AG09319 (cell line): ENCODE measurements around the gene ATG101.

Experiments used
- DNase-seq: peaks from one replicate; pipeline ENCODE4 v3.0.0-alpha.2; 2010; ENCODE audit warnings: low read depth; ENCODE audit errors: extremely low read depth
- TF ChIP-seq, protein P1 (sequence below): IDR thresholded peaks from 2 replicates; pipeline ENCODE4 v1.5.1; 2011; ENCODE audit warnings: low read depth, mild to moderate bottlenecking, inconsistent platforms, low read length, moderate library complexity

The ATG101 gene

GRCh38 chr12:52050758-52051541, 18.8 kb upstream of the ATG101 start, which contains the start of gene NR4A1:
Gene NR4A1, plus strand, starts transcription at chr12:52051442. Its CDS starts 2,887 bp downstream, at chr12:52054329.
- TF ChIP-seq, protein P1, sequence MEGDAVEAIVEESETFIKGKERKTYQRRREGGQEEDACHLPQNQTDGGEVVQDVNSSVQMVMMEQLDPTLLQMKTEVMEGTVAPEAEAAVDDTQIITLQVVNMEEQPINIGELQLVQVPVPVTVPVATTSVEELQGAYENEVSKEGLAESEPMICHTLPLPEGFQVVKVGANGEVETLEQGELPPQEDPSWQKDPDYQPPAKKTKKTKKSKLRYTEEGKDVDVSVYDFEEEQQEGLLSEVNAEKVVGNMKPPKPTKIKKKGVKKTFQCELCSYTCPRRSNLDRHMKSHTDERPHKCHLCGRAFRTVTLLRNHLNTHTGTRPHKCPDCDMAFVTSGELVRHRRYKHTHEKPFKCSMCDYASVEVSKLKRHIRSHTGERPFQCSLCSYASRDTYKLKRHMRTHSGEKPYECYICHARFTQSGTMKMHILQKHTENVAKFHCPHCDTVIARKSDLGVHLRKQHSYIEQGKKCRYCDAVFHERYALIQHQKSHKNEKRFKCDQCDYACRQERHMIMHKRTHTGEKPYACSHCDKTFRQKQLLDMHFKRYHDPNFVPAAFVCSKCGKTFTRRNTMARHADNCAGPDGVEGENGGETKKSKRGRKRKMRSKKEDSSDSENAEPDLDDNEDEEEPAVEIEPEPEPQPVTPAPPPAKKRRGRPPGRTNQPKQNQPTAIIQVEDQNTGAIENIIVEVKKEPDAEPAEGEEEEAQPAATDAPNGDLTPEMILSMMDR = no peak; the same call in 1 of the 2 replicates
- DNase-seq = peak; percentile 92

DNA sequence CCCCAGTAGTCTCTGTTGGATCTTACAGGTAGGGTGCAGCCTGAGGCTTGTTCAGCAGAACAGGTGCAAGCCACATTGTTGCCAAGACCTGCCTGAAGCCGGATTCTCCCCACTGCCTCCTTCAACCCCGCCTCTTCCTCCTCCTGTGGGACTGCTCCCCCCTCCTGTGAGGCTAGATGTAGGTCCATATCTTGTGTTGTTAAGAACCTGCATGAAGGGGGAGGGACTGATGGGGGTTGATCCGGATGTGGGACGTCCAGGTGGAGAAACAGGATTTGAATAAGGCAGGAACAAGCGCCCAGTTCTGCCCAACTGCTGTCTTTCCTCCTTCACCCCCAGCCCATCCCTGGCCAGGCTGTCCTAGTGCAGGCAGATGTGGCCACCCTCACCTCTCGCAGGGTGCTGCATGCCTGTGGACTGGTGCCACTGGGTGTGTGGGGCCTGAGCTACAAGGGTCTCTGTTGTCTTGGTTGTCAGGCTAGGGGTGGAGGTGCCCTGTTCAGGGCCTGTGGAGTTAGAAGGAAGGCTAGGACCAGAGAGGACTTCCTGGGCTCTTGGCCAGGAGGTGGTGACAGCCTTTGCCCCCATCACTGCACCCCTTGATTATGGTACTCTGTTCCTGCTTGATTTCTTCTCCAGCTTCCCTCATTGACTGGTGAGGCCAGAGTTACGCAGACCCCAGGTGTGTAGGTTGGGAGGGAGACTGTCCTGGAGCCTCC, 17.2 kb upstream of the ATG101 start:
- TF ChIP-seq, protein P1 = no peak
- no peak for DNase-seq

GRCh38 chr12:52053536-52054209, 16.1 kb upstream of the ATG101 start:
- DNase-seq = no peak
- TF ChIP-seq, protein P1 = no peak

- TF ChIP-seq, protein P1 = no peak
These were observed 15.4 kb upstream of the ATG101 start for GRCh38 chr12:52054231-52054832.

GRCh38 chr12:52054833-52055730, 14.7 kb upstream of the ATG101 start:
- no peak for DNase-seq
- TF ChIP-seq, protein P1 = no peak

More at GRCh38 chr12:52054231-52054832, 15.4 kb upstream of the ATG101 start:
- DNase-seq = no peak
